HG03045 (cell line): ENCODE data around the gene PRTN3.
"Not testable (repeated sequence)": the region's sequence is repeated elsewhere in the genome, so short reads cannot be mapped to it uniquely, and the experiment has no call there.

Experiments used
- ATAC-seq: cut with Tn5 transposase; IDR thresholded peaks from one replicate; pipeline ENCODE4 v1.9.1; 2021; ENCODE audit warnings: mild to moderate bottlenecking, moderate library complexity; ENCODE audit not compliant: unreplicated experiment

The PRTN3 gene

GRCh38 chr19:877992-878660 is 37.3 kb downstream of the PRTN3 start:
- ATAC-seq = not testable (repeated sequence)

DNA sequence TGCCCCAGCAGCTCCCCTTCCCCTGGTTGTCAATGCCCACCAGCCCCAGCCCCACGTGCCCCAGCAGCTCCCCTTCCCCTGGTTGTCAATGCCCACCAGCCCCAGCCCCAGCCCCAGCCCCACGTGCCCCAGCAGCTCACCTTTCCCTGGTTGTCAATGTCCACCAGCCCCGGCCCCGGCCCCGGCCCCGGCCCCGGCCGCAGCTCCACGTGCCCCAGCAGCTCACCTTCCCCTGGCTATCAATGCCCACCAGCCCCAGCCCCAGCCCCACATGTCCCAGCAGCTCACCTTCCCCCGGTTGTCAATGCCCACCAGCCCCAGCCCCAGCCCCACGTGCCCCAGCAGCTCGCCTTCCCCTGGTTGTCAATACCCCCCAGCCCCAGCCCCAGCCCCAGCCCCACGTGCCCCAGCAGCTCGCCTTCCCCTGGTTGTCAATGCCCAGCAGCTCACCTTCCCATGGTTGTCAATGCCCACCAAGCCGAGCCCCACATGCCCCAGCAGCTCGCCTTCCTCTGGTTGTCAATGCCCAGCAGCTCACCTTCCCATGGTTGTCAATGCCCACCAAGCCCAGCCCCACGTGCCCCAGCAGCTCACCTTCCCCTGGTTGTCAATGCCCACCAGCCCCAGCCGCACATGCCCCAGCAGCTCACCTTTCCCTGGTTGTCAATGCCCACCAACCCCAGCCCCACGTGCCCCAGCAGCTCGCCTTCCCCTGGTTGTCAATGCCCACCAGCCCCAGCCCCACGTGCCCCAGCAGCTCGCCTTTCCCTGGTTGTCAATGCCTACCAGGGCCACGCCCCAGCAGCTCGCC is 38.2 kb downstream of the PRTN3 start:
- ATAC-seq = not testable (repeated sequence)

- no peak for ATAC-seq
Observed at GRCh38 chr19:879711-880438, 39.1 kb downstream of the PRTN3 start.

DNA sequence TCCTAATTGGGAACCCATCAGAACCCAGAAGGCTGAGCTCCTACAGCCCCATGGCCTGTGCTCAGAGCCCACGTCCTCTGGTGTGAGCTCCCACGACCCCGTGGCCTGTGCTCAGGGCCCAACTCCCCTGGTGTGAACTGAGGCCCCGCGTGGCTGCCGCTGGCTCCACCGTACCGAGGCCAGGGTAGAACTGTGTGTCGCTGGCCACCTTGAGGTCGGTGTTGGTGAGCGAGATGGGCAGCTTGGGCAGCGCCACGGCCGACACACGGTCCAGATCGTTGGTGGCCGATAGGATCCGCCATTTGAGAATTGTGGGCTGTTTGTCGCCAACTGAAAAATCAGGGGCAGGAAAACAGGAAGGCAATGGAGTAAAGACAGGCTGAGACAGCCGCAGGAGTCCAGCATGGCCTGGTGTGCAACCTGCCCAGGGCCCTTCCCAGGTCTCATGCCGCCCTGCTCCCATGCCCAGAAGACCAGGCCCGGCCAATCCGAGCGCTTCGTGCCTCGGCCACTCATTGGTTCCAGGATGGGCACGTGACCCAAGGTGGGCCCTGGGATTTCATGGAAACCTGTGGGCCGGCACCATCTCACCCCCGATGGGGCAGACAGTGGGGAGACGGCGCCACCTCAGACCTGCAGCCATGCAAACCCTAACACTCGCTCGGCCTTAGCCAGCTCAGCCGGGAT is 40.7 kb downstream of the PRTN3 start:
- no peak for ATAC-seq

DNA sequence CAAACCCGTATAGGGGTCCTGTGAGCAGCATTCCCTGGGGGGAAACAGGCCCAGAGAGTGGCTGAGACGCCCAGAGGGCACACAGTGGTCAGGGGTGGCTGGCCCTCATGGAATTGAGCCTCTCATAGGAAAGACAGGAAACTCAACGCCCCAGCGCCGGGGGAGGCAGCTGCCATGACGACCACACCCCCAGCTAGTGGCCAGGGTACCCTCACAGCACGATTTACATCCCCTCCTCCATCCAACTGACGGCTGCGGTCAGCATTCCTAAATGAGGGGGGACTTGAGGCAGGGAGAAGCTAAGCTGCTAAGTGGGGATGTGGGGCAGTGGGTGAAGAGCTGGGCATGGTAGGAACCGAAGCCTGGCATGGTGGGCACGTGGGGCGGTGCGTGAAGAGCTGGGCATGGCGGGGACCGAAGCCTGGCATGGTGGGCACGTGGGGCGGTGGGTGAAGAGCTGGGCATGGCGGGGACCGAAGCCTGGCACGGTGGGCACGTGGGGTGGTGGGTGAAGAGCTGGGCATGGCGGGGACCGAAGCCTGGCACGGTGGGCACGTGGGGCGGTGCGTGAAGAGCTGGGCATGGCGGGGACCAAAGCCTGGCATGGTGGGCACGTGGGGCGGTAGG is 42.2 kb downstream of the PRTN3 start:
- no peak for ATAC-seq

- ATAC-seq = no peak
Observed at GRCh38 chr19:883661-884211, 42.9 kb downstream of the PRTN3 start.

DNA sequence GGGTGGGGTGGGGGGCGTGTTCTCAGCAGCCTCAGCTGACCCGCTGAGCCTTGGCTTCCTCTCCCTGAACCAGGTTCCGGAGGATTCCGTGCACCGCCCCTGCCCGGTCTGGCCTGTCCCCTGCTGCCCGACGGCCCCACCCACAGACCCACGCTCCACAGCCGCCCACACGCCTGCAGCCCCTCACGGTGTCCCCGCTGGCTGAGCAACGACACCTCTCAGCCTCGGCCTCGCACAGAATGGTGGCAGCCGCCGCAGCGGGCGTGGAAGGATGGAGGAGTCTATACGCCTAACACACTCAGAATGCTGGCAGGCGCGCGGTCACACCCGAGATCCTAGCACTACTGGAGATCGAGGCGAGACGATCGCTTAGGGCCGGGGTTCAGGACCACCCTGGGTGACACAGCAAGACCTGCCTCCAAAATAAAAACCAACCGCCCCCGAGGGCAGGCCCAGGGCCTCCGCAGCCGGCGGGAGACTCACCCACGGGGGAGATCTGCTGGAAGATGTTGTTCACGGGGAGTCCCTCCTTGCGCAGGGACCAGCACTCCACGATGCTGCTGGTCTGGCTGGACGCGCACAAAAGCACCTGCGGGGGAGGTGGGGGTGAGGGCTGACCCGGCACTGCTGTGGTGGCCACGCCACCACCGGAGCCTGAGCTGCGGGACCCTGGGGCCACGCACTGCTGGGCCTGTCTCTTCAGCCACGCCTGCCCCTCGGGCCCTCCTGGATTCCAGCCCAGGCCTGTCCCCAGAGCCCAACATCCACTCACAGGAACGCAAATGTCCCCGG is 43.8 kb downstream of the PRTN3 start:
- no peak for ATAC-seq

GRCh38 chr19:885536-886224 is 44.9 kb downstream of the PRTN3 start:
- no peak for ATAC-seq

DNA sequence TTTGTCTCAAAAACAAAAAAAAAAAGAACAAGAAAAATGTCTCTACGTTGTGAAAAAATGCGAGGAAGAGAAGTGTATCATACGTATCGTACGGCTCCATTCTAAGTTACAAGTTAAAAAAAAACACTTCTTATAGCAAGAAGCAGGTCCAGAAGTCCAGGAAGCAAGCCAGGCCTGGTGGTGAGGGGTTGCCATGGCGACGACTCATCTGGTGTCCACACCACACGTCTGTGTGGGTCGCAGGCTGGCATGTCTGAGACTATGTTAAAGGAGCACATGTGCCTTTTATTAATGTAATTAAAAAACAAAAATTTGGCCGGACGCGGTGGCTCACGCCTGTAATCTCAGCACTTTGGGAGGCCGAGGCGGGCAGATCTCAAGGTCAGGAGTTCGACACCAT is 46.3 kb downstream of the PRTN3 start:
- no peak for ATAC-seq

DNA sequence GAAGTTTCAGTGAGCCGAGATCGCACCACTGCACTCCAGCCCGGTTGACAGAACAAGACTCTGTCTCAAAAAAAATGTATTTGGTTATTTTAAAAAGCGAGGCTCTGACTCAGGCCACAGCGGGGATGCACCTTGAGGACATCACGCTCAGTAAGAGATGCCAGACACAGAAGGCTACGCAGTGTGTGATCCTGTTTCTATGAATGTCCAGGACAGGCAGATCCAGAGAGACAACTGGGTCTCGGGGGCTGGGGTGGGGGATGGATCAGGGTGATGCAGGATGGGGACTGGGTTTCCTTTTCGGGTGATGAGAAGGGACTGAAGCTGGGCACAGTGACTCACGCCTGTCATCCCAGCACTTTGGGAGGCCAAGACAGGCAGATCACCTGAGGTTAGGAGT is 46.8 kb downstream of the PRTN3 start:
- ATAC-seq = no peak

DNA sequence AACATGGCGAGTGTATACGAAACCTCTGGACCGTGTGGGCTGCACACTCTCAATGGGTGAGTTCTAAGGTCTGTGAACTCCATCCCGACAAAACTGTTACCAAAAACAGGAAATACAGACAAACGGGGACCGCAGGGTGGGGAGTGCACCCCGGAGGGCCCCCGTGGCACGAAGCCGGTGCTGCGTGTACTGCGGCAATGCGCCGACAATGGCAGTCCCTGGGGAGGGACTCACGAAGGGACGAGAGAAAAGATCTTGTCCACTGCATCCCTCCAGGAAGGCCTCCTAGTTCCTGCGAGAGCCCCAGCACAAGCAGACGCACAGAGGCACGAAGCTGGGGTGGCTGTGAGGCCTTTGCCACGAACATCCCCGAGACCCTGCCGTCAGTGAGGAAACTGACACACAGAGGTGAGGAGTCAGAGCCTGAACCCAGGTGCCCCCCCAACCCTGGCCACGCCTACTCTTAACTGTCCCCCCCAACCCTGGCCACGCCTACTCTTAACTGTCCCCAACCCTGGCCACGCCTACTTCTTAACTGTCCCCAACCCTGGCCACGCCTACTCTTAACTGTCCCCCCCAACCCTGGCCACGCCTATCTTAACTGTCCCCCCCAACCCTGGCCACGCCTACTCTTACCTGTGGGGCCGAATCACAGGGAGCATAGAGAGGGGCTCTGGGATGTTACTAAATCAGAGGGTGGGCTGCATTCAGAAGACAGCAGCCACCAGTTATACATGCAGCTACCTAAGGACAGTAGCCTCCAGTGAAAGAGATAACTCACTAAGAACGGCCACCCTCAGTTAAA is 48.0 kb downstream of the PRTN3 start:
- ATAC-seq = no peak

GRCh38 chr19:889662-890295 is 49.0 kb downstream of the PRTN3 start:
- no peak for ATAC-seq

GRCh38 chr19:890831-891230 is 50.0 kb downstream of the PRTN3 start:
- no peak for ATAC-seq

DNA sequence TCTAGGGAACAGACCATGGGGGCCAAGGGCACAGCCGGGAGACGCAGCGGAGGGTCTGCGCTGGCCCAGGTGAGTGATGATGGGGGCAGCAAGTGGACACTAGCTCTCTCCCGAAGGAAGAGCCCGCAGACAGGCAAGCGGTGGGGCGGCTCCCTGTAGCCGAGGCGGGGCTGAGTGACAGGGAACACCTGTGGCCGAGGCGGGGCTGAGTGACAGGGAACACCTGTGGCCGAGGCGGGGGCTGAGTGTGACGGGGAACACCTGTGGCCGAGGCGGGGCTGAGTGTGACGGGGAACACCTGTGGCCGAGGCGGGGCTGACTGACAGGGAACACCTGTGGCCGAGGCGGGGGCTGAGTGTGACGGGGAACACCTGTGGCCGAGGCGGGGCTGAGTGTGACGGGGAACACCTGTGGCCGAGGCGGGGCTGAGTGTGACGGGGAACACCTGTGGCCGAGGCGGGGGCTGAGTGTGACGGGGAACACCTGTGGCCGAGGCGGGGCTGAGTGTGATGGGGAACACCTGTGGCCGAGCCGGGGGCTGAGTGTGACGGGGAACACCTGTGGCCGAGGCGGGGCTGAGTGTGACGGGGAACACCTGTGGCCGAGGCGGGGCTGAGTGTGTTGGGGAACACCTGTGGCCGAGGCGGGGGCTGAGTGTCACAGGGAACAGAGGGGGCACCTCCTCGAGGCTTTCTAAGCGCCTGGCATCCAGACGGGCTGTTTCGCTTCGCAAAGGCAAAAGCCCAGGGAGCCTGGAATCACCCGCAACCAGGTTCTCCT is 50.8 kb downstream of the PRTN3 start:
- ATAC-seq = not testable (repeated sequence)

DNA sequence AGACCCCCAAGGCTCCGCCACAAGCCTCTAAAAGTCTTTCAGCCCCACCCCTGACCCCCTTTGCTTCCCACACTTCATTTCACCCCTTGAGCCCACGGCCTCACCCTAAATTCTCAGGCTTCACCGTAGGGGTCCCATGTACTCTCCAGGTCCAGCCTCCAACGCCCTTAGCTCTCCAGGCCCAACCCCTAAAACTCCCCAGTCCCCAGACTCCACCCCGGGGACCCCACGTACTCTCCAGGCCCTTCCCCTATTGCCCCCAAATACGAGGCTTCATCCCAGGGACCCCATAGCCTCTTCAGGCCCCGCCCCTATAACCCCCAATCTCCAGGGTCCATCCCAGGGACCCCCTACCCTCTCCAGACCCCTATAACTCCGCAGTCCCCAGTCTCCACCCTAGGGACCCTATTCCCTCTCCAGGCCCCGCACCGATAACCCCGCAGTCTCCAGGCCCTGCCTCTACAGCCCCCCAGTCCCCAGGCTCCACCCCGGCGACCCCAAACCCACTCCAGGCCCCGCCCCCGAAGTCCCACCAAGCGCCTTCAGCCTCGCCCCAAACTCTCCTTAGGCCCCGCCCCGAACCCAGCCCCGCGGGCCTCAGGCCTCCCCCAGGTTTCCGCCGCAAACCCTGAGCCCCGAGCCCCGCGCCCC is 51.6 kb downstream of the PRTN3 start:
- no peak for ATAC-seq

GRCh38 chr19:892894-893689 is 52.3 kb downstream of the PRTN3 start, which contains the start of the genes MED16 and RNU6-9:
Gene MED16 (minus strand): TSS chr19:893187. CDS start chr19:891131, 2,056 bp downstream.
Gene RNU6-9 (plus strand): TSS chr19:893484.
- ATAC-seq = peak; percentile 76
